ENCODE data around the gene ARHGAP18.

The ARHGAP18 gene

DNA sequence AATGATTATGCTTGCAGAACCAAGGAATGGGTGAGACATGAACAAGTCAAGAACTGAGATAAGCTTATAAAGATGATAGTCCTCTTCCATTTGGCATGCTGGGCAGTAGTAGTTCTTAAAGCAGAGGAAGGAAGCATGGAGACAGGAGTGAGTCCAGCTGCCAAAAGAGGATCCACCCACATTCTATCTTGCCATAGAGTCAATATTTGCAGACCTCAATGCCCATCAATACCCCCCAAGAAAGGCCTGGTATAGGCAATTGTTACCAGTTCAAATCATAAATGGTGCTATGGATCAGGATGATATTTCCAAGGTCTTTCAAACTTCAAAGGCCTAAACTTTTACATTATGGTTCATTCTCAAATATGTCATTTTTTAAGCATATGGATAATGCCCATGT lies 4.8 kb downstream of the ARHGAP18 start:
- Histone ChIP-seq H3K36me3 (ENCODE audit: control insufficient read depth in 2 of 2, insufficient read depth in 1 of 2, low read length in 2 of 2) (no peaks in the 10 kb centered on the region), H3K4me3 (ENCODE audit: low read depth, low read length) (no peak overlapping the region), H3K4me1 (ENCODE audit: control insufficient read depth, insufficient read depth, low read length) (peaks cover 3% of the 10 kb centered on the region; the same call in 1 of the 2 replicates), H3K27ac (ENCODE audit: extremely low read depth, low read depth, low read length) (no peak overlapping the region), H3K9me3 (ENCODE audit: control insufficient read depth, insufficient read depth, low read depth, low read length) (no peaks in the 10 kb centered on the region)
- TF ChIP-seq, protein P1, sequence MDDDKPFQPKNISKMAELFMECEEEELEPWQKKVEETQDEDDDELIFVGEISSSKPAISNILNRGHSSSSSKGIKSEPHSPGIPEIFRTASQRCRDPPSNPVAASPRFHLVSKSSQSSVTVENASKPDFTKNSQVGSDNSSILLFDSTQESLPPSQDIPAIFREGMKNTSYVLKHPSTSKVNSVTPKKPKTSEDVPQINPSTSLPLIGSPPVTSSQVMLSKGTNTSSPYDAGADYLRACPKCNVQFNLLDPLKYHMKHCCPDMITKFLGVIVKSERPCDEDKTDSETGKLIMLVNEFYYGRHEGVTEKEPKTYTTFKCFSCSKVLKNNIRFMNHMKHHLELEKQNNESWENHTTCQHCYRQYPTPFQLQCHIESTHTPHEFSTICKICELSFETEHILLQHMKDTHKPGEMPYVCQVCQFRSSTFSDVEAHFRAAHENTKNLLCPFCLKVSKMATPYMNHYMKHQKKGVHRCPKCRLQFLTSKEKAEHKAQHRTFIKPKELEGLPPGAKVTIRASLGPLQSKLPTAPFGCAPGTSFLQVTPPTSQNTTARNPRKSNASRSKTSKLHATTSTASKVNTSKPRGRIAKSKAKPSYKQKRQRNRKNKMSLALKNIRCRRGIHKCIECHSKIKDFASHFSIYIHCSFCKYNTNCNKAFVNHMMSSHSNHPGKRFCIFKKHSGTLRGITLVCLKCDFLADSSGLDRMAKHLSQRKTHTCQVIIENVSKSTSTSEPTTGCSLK (tag by site-specific recombination; IDR thresholded peaks at IDR 0.05): no peak
- TF ChIP-seq ZNF555 (tag by site-specific recombination; conservative IDR thresholded peaks at IDR 0.05) (no peak), YY2 (tag by site-specific recombination; IDR thresholded peaks at IDR 0.05) (no peak), ZNF660 (tag by site-specific recombination; IDR thresholded peaks at IDR 0.05) (no peak), ZNF132 (tag by site-specific recombination; IDR thresholded peaks at IDR 0.05; ENCODE audit: borderline replicate concordance) (no peak), ZNF658 (tag by site-specific recombination; IDR thresholded peaks at IDR 0.05) (no peak), ZNF350 (tag by site-specific recombination; IDR thresholded peaks at IDR 0.05) (no peak), ZNF707 (tag by site-specific recombination; IDR thresholded peaks at IDR 0.05) (no peak), ZNF114 (tag by site-specific recombination; IDR thresholded peaks at IDR 0.05) (no peak)
- CTCF ChIA-PET: interaction anchor here (0.5 to 1.4 kb wide), 4 partner anchors 9 to 72 kb away, joined by 3 to 4 read pairs (median 3); no protein-coding TSS in a partner anchor
- POLR2A ChIA-PET: no interaction called here

DNA sequence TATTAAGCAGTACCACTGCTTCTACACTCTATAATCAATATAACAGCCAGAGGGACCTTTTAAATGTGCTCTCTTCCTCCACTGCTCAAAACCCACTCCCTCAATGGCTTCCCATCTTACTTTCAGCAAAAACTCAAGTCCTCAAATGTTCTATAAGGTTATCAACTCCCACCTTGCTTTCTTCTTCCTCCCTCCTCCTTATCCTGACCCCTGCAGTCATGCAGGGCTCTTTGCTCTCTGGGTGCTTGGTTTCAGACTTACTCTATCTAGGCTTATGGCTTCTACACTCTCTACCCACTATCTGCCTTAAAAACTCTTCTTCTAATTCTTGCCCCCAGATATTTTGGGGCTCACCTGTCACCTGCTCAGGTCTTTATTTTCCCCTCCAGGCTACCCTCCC lies 5.3 kb downstream of the ARHGAP18 start:
- H3K36me3 ChIP-seq (ENCODE audit: control insufficient read depth in 2 of 2, insufficient read depth in 1 of 2, low read length in 2 of 2): no peaks in the 10 kb centered on the region
- no peaks in the 10 kb centered on the region for H3K9me3 ChIP-seq (ENCODE audit: control insufficient read depth, insufficient read depth, low read depth, low read length)
- no peak overlapping the region for H3K4me3 ChIP-seq (ENCODE audit: low read depth, low read length)
- ChIA-PET CTCF (no interaction called here), POLR2A (no interaction called here)
- H3K27ac ChIP-seq (ENCODE audit: extremely low read depth, low read depth, low read length): no peak overlapping the region
- H3K4me1 ChIP-seq (ENCODE audit: control insufficient read depth, insufficient read depth, low read length): peaks cover 3% of the 10 kb centered on the region; the same call in 1 of the 2 replicates
- TF ChIP-seq, protein P2, sequence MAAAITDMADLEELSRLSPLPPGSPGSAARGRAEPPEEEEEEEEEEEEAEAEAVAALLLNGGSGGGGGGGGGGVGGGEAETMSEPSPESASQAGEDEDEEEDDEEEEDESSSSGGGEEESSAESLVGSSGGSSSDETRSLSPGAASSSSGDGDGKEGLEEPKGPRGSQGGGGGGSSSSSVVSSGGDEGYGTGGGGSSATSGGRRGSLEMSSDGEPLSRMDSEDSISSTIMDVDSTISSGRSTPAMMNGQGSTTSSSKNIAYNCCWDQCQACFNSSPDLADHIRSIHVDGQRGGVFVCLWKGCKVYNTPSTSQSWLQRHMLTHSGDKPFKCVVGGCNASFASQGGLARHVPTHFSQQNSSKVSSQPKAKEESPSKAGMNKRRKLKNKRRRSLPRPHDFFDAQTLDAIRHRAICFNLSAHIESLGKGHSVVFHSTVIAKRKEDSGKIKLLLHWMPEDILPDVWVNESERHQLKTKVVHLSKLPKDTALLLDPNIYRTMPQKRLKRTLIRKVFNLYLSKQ (tag by site-specific recombination; IDR thresholded peaks at IDR 0.05; ENCODE audit: borderline replicate concordance): no peak
- TF ChIP-seq ZNF776 (tag by site-specific recombination; IDR thresholded peaks at IDR 0.05; ENCODE audit: borderline replicate concordance) (no peak), SETDB1 (IDR thresholded peaks at IDR 0.05; ENCODE audit: insufficient read length, low read length) (no peak), ZNF664 (tag by site-specific recombination; IDR thresholded peaks at IDR 0.05) (no peak), ZNF214 (tag by site-specific recombination; IDR thresholded peaks at IDR 0.05; ENCODE audit: borderline replicate concordance) (no peak), ZEB2 (tag by site-specific recombination; IDR thresholded peaks at IDR 0.05) (no peak), MZF1 (tag by site-specific recombination; IDR thresholded peaks at IDR 0.05; ENCODE audit: borderline replicate concordance) (no peak), ZNF184 (tag by site-specific recombination; IDR thresholded peaks at IDR 0.05) (no peak), ZNF366 (tag by site-specific recombination; conservative IDR thresholded peaks at IDR 0.05) (no peak), HOXD13 (CRISPR knock-in tag; IDR thresholded peaks at IDR 0.05; ENCODE audit: borderline replicate concordance) (no peak), GLIS1 (tag by site-specific recombination; IDR thresholded peaks at IDR 0.05) (no peak), ZNF658 (tag by site-specific recombination; IDR thresholded peaks at IDR 0.05) (no peak), ZBTB48 (tag by site-specific recombination; IDR thresholded peaks at IDR 0.05) (no peak)
- TF ChIP-seq, protein P3, sequence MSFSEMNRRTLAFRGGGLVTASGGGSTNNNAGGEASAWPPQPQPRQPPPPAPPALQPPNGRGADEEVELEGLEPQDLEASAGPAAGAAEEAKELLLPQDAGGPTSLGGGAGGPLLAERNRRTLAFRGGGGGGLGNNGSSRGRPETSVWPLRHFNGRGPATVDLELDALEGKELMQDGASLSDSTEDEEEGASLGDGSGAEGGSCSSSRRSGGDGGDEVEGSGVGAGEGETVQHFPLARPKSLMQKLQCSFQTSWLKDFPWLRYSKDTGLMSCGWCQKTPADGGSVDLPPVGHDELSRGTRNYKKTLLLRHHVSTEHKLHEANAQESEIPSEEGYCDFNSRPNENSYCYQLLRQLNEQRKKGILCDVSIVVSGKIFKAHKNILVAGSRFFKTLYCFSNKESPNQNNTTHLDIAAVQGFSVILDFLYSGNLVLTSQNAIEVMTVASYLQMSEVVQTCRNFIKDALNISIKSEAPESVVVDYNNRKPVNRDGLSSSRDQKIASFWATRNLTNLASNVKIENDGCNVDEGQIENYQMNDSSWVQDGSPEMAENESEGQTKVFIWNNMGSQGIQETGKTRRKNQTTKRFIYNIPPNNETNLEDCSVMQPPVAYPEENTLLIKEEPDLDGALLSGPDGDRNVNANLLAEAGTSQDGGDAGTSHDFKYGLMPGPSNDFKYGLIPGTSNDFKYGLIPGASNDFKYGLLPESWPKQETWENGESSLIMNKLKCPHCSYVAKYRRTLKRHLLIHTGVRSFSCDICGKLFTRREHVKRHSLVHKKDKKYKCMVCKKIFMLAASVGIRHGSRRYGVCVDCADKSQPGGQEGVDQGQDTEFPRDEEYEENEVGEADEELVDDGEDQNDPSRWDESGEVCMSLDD (tag by site-specific recombination; IDR thresholded peaks at IDR 0.05): no peak
- TF ChIP-seq, protein P4, sequence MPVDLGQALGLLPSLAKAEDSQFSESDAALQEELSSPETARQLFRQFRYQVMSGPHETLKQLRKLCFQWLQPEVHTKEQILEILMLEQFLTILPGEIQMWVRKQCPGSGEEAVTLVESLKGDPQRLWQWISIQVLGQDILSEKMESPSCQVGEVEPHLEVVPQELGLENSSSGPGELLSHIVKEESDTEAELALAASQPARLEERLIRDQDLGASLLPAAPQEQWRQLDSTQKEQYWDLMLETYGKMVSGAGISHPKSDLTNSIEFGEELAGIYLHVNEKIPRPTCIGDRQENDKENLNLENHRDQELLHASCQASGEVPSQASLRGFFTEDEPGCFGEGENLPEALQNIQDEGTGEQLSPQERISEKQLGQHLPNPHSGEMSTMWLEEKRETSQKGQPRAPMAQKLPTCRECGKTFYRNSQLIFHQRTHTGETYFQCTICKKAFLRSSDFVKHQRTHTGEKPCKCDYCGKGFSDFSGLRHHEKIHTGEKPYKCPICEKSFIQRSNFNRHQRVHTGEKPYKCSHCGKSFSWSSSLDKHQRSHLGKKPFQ (tag by site-specific recombination; IDR thresholded peaks at IDR 0.05): no peak
- TF ChIP-seq, protein P5, sequence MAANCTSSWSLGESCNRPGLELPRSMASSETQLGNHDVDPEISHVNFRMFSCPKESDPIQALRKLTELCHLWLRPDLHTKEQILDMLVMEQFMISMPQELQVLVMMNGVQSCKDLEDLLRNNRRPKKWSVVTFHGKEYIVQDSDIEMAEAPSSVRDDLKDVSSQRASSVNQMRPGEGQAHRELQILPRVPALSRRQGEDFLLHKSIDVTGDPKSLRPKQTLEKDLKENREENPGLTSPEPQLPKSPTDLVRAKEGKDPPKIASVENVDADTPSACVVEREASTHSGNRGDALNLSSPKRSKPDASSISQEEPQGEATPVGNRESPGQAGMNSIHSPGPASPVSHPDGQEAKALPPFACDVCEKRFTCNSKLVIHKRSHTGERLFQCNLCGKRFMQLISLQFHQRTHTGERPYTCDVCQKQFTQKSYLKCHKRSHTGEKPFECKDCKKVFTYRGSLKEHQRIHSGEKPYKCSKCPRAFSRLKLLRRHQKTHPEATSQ (tag by site-specific recombination; IDR thresholded peaks at IDR 0.05): no peak
